Muscle of leg (tissue), 11 donors: ENCODE measurements around the gene EPHB6. TPM values are rescaled to one million over a fixed set of nuclear protein-coding genes. Genes with fewer than 3 reads are reported as not detected.

Experiments
- DNase-seq: peaks from one replicate; pipeline ENCODE4 v3.0.0; 2013
- H3K27ac ChIP-seq: one replicate; pipeline ENCODE4 v1.5.1; 2013; ENCODE audit warnings: mild to moderate bottlenecking, low read length, control low read depth
- H3K27me3 ChIP-seq: one replicate; pipeline ENCODE4 v1.6.1; 2013; ENCODE audit warnings: low read length; ENCODE audit not compliant: control insufficient read depth, insufficient read depth
- H3K36me3 ChIP-seq: one replicate; pipeline ENCODE4 v1.6.1; 2013; ENCODE audit warnings: low read length; ENCODE audit not compliant: control insufficient read depth, insufficient read depth
- H3K4me1 ChIP-seq: one replicate; pipeline ENCODE4 v1.6.1; 2013; ENCODE audit warnings: low read length; ENCODE audit not compliant: control insufficient read depth, insufficient read depth
- H3K4me3 ChIP-seq: one replicate; pipeline ENCODE4 v1.5.1; 2013; ENCODE audit warnings: low read length, control low read depth
- H3K9me3 ChIP-seq: replicated peaks from 2 replicates; pipeline ENCODE4 v1.6.1; 2013; ENCODE audit warnings: low read depth, low read length; ENCODE audit not compliant: control insufficient read depth
- WGBS: methylation state at CpG from one replicate; pipeline ENCODE4 v1.1.5; 2013; ENCODE audit warnings: missing lambda C conversion rate; ENCODE audit not compliant: insufficient coverage; 5-methylcytosine and 5-hydroxymethylcytosine counted together
- polyA plus RNA-seq, 8 donors: library from polyadenylated mRNA; unstranded; fragments of 120-200 nt; gene quantifications; one replicate each; pipeline versions ENCODE4 v1.2.1 to v1.2.3, GENCODE V29; 2013; ENCODE audit warnings: inconsistent platforms in 1 of 8, low replicate concordance in 1 of 8; ENCODE audit not compliant: insufficient read length in 8 of 8, insufficient read depth in 1 of 8
- total RNA-seq: library from RNA; stranded (reverse); fragments of 120-200 nt; gene quantifications from one replicate; pipeline ENCODE4 v1.2.4, GENCODE V29; 2013

The EPHB6 gene
- total and polyA plus RNA-seq, 9 donors = 2.8 to 13.4 (median 5.6) TPM

DNA sequence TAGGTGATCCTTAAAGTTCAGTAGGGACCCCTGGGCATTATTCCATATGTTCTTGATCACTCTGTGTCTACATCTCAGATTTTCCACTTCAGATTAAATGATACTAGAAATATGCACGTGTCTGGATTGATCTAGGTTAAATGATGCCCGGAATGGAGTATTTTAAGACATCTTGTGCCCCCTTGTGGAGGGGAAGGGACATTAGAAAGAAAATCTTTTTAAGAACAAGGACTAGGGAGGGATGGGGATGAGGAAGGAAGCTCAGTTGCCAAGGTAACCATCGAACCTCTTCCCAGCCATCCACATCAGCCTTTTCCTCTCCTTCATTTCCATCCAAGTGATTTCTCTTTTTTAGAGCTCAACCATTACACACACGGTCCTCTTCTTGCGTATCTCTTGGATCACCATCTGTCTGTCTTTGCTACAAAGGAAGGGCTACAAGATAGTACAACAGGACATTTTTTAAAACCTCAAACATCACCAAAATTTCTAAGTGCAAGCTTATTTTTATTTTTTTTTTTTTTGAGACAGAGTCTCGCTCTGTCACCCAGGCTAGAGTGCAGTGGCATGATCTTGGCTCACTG lies 43.6 kb upstream of the EPHB6 start:
- no peaks in the 10 kb centered on the region for H3K4me1 ChIP-seq
- peak; percentile 41 for DNase-seq
- H3K27ac ChIP-seq = no peak overlapping the region
- 33% methylated on average over 1 of the region's 6 CpGs for WGBS
- peaks cover 5% of the 10 kb centered on the region for H3K27me3 ChIP-seq
- H3K9me3 ChIP-seq = no peaks in the 10 kb centered on the region
- no peaks in the 10 kb centered on the region for H3K36me3 ChIP-seq
- H3K4me3 ChIP-seq = no peak overlapping the region

- 39% methylated on average over 5 of the region's 7 CpGs for WGBS
Measured at GRCh38 chr7:142812437-142813215, 42.2 kb upstream of the EPHB6 start.

GRCh38 chr7:142813226-142813625 lies 41.6 kb upstream of the EPHB6 start:
- WGBS = no CpG with 5 or more reads among the region's 2 CpGs
- Histone ChIP-seq H3K9me3 (no peaks in the 10 kb centered on the region), H3K4me1 (no peaks in the 10 kb centered on the region), H3K36me3 (no peaks in the 10 kb centered on the region), H3K27ac (no peak overlapping the region), H3K27me3 (peaks cover 5% of the 10 kb centered on the region), H3K4me3 (no peak overlapping the region)
- no peak for DNase-seq

More at GRCh38 chr7:142812437-142813215, 42.2 kb upstream of the EPHB6 start:
- no peaks in the 10 kb centered on the region for H3K36me3 ChIP-seq
- H3K9me3 ChIP-seq = no peaks in the 10 kb centered on the region
- peaks cover 5% of the 10 kb centered on the region for H3K27me3 ChIP-seq
- H3K4me3 ChIP-seq = no peak overlapping the region
- H3K27ac ChIP-seq = no peak overlapping the region
- no peaks in the 10 kb centered on the region for H3K4me1 ChIP-seq
- no peak for DNase-seq

DNA sequence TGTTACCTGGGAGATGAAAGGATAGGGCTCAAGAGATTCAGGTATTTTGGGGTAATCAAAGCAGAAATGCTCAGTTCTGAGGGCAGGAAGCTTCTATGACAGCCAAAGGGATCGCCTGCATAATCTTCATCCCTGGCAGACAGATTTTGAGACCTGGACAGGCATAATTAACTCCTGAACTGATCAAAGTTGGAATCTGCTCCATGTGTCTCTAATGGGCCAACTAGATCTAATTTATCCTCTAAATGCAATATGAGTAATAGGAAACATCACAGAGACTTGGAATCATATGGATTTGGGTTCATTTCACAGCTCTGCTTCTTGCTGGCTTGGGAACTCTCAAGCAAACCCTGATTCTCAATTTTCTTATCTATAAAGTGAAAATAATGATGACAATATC lies 41.2 kb upstream of the EPHB6 start:
- no CpG with 5 or more reads among the region's 1 CpG for WGBS
- no peaks in the 10 kb centered on the region for H3K36me3 ChIP-seq
- peaks cover 2% of the 10 kb centered on the region for H3K27me3 ChIP-seq
- H3K4me3 ChIP-seq = no peak overlapping the region
- no peaks in the 10 kb centered on the region for H3K9me3 ChIP-seq
- no peaks in the 10 kb centered on the region for H3K4me1 ChIP-seq
- H3K27ac ChIP-seq = no peak overlapping the region
- no peak for DNase-seq

GRCh38 chr7:142814451-142814850 lies 40.4 kb upstream of the EPHB6 start:
- Histone ChIP-seq H3K9me3 (no peaks in the 10 kb centered on the region), H3K4me3 (no peak overlapping the region), H3K27me3 (no peaks in the 10 kb centered on the region), H3K27ac (no peak overlapping the region), H3K36me3 (no peaks in the 10 kb centered on the region), H3K4me1 (no peaks in the 10 kb centered on the region)
- DNase-seq = no peak
- WGBS = no CpG with 5 or more reads among the region's 2 CpGs

DNA sequence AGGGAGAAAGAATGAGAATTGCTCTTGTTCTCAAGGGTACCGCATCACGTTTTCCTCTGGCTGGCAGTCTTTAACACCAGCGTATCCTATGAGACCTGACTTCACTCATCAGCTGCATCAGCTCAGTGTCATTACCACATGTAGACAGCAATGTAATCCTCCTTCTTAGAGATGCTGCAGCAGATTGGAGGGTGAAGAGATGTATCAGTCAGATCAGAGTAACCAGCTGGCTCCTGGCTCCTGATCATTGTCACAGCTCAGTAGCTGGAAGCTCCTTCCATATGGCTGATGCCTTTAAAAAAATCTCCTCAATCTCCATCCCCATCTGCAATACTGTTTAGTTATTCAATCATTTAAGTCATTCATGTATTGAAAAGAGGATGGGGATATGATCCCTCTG lies 39.7 kb upstream of the EPHB6 start:
- DNase-seq = no peak
- H3K27ac ChIP-seq = no peak overlapping the region
- no peaks in the 10 kb centered on the region for H3K27me3 ChIP-seq
- H3K36me3 ChIP-seq = no peaks in the 10 kb centered on the region
- H3K4me3 ChIP-seq = no peak overlapping the region
- WGBS = no CpG with 5 or more reads among the region's 3 CpGs
- no peaks in the 10 kb centered on the region for H3K9me3 ChIP-seq
- H3K4me1 ChIP-seq = no peaks in the 10 kb centered on the region

DNA sequence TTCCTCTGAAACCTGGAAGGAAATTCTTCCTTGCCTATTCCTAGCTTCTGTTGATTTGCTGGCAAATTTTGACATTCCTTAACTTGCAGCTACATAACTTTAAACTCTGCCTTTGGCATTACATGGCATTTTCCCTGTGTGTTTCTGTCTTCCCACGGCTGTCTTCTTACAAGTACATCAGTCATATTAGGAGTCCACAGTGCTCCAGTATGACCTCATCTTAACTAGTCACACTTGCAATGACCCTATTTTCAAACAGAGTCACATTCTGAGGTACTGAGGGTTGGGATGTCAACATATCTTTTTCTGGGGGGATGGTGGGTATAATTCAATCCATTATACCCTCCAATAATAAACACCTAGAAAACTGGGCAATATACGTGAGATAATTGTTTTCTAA lies 37.4 kb upstream of the EPHB6 start:
- WGBS = no CpG with 5 or more reads among the region's 2 CpGs
- H3K4me1 ChIP-seq = no peaks in the 10 kb centered on the region
- H3K27me3 ChIP-seq = no peaks in the 10 kb centered on the region
- no peaks in the 10 kb centered on the region for H3K36me3 ChIP-seq
- no peaks in the 10 kb centered on the region for H3K9me3 ChIP-seq
- DNase-seq = no peak
- no peak overlapping the region for H3K4me3 ChIP-seq
- no peak overlapping the region for H3K27ac ChIP-seq

GRCh38 chr7:142819530-142819929 lies 35.3 kb upstream of the EPHB6 start:
- Histone ChIP-seq H3K27ac (no peak overlapping the region), H3K36me3 (no peaks in the 10 kb centered on the region), H3K9me3 (no peaks in the 10 kb centered on the region), H3K27me3 (no peaks in the 10 kb centered on the region), H3K4me1 (no peaks in the 10 kb centered on the region), H3K4me3 (no peak overlapping the region)
- WGBS = 78% methylated on average over 5 of the region's 5 CpGs
- no peak for DNase-seq

DNA sequence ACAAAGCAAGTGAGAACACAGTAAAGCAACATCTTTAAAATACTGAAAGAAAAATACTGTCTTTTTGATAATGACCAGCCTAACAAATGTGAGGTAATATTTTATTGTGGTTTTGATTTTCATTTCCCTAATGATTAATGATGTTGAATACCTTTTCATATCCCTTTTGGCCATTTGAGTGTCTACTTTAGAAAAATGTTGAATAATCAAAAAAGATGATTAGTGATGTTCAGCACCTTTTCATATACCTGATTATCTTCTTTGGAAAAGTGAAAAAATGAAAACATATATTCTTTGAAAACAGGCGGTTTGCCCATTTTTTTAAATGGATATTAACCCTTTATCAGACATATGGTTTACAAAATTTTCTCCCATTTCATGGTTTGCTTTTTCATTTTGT lies 32.2 kb upstream of the EPHB6 start:
- H3K9me3 ChIP-seq = no peaks in the 10 kb centered on the region
- H3K27ac ChIP-seq = no peak overlapping the region
- no peaks in the 10 kb centered on the region for H3K27me3 ChIP-seq
- WGBS = no CpG with 5 or more reads among the region's 1 CpG
- H3K36me3 ChIP-seq = no peaks in the 10 kb centered on the region
- no peaks in the 10 kb centered on the region for H3K4me1 ChIP-seq
- no peak overlapping the region for H3K4me3 ChIP-seq
- no peak for DNase-seq

- 29% methylated on average over 1 of the region's 1 CpG for WGBS
- H3K4me3 ChIP-seq = no peak overlapping the region
- DNase-seq = peak; percentile 38
- H3K36me3 ChIP-seq = no peaks in the 10 kb centered on the region
- H3K9me3 ChIP-seq = no peaks in the 10 kb centered on the region
- H3K4me1 ChIP-seq = no peaks in the 10 kb centered on the region
- no peak overlapping the region for H3K27ac ChIP-seq
- no peaks in the 10 kb centered on the region for H3K27me3 ChIP-seq
Measured at GRCh38 chr7:142827951-142828500, 26.9 kb upstream of the EPHB6 start.
